Rectal smooth muscle tissue (tissue), 1 donor: Measurements from ENCODE around the gene RFC2.
"Not testable (repeated sequence)": the region's sequence is repeated elsewhere in the genome, so short reads cannot be mapped to it uniquely, and the experiment has no call there.

Experiments
- H3K27ac ChIP-seq: one replicate; pipeline ENCODE4 v1.7.0; 2013; ENCODE audit warnings: low read depth, low read length, inconsistent platforms
- H3K27me3 ChIP-seq: one replicate; pipeline ENCODE4 v1.7.0; 2013; ENCODE audit warnings: low read length; ENCODE audit not compliant: control insufficient read depth, insufficient read depth
- H3K36me3 ChIP-seq: one replicate; pipeline ENCODE4 v1.7.0; 2013; ENCODE audit warnings: low read length; ENCODE audit not compliant: control insufficient read depth, insufficient read depth
- H3K4me1 ChIP-seq: one replicate; pipeline ENCODE4 v1.7.0; 2013; ENCODE audit warnings: low read length; ENCODE audit not compliant: control insufficient read depth, insufficient read depth
- H3K4me3 ChIP-seq: one replicate; pipeline ENCODE4 v1.7.0; 2013; ENCODE audit warnings: low read length
- H3K9ac ChIP-seq: one replicate; pipeline ENCODE4 v1.7.0; 2013; ENCODE audit warnings: low read length

Gene RFC2

GRCh38 chr7:74217455-74218342 lies 36.5 kb downstream of the RFC2 start:
- H3K27me3 ChIP-seq: no peaks in the 10 kb centered on the region
- H3K4me3 ChIP-seq: no peak overlapping the region
- no peaks in the 10 kb centered on the region for H3K4me1 ChIP-seq
- H3K36me3 ChIP-seq: no peaks in the 10 kb centered on the region
- no peak overlapping the region for H3K27ac ChIP-seq
- H3K9ac ChIP-seq: no peak overlapping the region

GRCh38 chr7:74216361-74216761 lies 37.8 kb downstream of the RFC2 start:
- Histone ChIP-seq H3K4me3 (no peak overlapping the region), H3K4me1 (no peaks in the 10 kb centered on the region), H3K9ac (no peak overlapping the region), H3K27ac (no peak overlapping the region), H3K36me3 (no peaks in the 10 kb centered on the region), H3K27me3 (no peaks in the 10 kb centered on the region)

- H3K27ac ChIP-seq: no peak overlapping the region
- H3K9ac ChIP-seq: no peak overlapping the region
- H3K4me1 ChIP-seq: no peaks in the 10 kb centered on the region
- no peak overlapping the region for H3K4me3 ChIP-seq
- no peaks in the 10 kb centered on the region for H3K36me3 ChIP-seq
- H3K27me3 ChIP-seq: no peaks in the 10 kb centered on the region
These were observed 38.3 kb downstream of the RFC2 start for GRCh38 chr7:74215921-74216320.

GRCh38 chr7:74214816-74215630 lies 39.2 kb downstream of the RFC2 start:
- no peaks in the 10 kb centered on the region for H3K27me3 ChIP-seq
- H3K4me3 ChIP-seq: no peak overlapping the region
- no peak overlapping the region for H3K27ac ChIP-seq
- H3K9ac ChIP-seq: no peak overlapping the region
- H3K4me1 ChIP-seq: no peaks in the 10 kb centered on the region
- H3K36me3 ChIP-seq: no peaks in the 10 kb centered on the region

GRCh38 chr7:74212661-74213060 lies 41.5 kb downstream of the RFC2 start:
- no peak overlapping the region for H3K27ac ChIP-seq
- H3K36me3 ChIP-seq: no peaks in the 10 kb centered on the region

GRCh38 chr7:74208241-74208640 lies 46.0 kb downstream of the RFC2 start:
- H3K4me1 ChIP-seq, H3K27me3 ChIP-seq, H3K9ac ChIP-seq, H3K27ac ChIP-seq, H3K36me3 ChIP-seq, H3K4me3 ChIP-seq: not testable (repeated sequence)

More at GRCh38 chr7:74212661-74213060, 41.5 kb downstream of the RFC2 start:
- H3K4me1 ChIP-seq: no peaks in the 10 kb centered on the region
- H3K27me3 ChIP-seq: no peaks in the 10 kb centered on the region
- H3K9ac ChIP-seq: no peak overlapping the region
- H3K4me3 ChIP-seq: no peak overlapping the region

GRCh38 chr7:74207586-74207985 lies 46.6 kb downstream of the RFC2 start:
- H3K4me3 ChIP-seq: no peak overlapping the region
- no peaks in the 10 kb centered on the region for H3K4me1 ChIP-seq
- H3K36me3 ChIP-seq: no peaks in the 10 kb centered on the region
- no peak overlapping the region for H3K9ac ChIP-seq
- H3K27ac ChIP-seq: no peak overlapping the region
- H3K27me3 ChIP-seq: peaks cover 2% of the 10 kb centered on the region

GRCh38 chr7:74206589-74207120 lies 47.5 kb downstream of the RFC2 start:
- Histone ChIP-seq H3K27me3 (peaks cover 2% of the 10 kb centered on the region), H3K9ac (no peak overlapping the region), H3K4me3 (peak overlapping the region; percentile 56), H3K36me3 (no peaks in the 10 kb centered on the region), H3K27ac (no peak overlapping the region), H3K4me1 (no peaks in the 10 kb centered on the region)

GRCh38 chr7:74206052-74206451 lies 48.1 kb downstream of the RFC2 start:
- not testable (repeated sequence) for H3K4me1 ChIP-seq, H3K9ac ChIP-seq

GRCh38 chr7:74203956-74204618 lies 50.1 kb downstream of the RFC2 start:
- H3K9ac ChIP-seq: no peak overlapping the region
- H3K27ac ChIP-seq: no peak overlapping the region
- no peaks in the 10 kb centered on the region for H3K36me3 ChIP-seq
- H3K4me1 ChIP-seq: no peaks in the 10 kb centered on the region
- peaks cover 2% of the 10 kb centered on the region for H3K27me3 ChIP-seq
- no peak overlapping the region for H3K4me3 ChIP-seq

More at GRCh38 chr7:74206052-74206451, 48.1 kb downstream of the RFC2 start:
- not testable (repeated sequence) for H3K4me3 ChIP-seq, H3K27me3 ChIP-seq, H3K36me3 ChIP-seq, H3K27ac ChIP-seq

GRCh38 chr7:74202841-74203556 lies 51.2 kb downstream of the RFC2 start:
- peaks cover 2% of the 10 kb centered on the region for H3K27me3 ChIP-seq
- H3K4me1 ChIP-seq: no peaks in the 10 kb centered on the region
- H3K4me3 ChIP-seq: no peak overlapping the region
- H3K36me3 ChIP-seq: no peaks in the 10 kb centered on the region
- no peak overlapping the region for H3K9ac ChIP-seq
- no peak overlapping the region for H3K27ac ChIP-seq
